H9 (cell line): ENCODE results near the gene ATF7. TPM values are rescaled to one million over a fixed set of nuclear protein-coding genes. Genes with fewer than 3 reads are reported as not detected.

Experiments
- DNase-seq: peaks from one replicate; pipeline ENCODE4 v3.0.0-alpha.2; 2017
- H2AFZ ChIP-seq: one replicate; pipeline ENCODE4 v1.6.1; 2013; ENCODE audit warnings: mild to moderate bottlenecking, low read length, control low read depth, moderate library complexity
- H2AK5ac ChIP-seq: 2 replicates; pipeline ENCODE4 v1.6.1; 2013; ENCODE audit warnings: low read length, control low read depth, mixed read lengths; ENCODE audit not compliant: insufficient read length
- H2BK120ac ChIP-seq: one replicate; pipeline ENCODE4 v1.6.1; 2013; ENCODE audit warnings: low read depth, mild to moderate bottlenecking, low read length, control low read depth, inconsistent platforms; ENCODE audit not compliant: poor library complexity, severe bottlenecking
- H2BK12ac ChIP-seq: 2 replicates; pipeline ENCODE4 v1.6.1; 2013; ENCODE audit warnings: low read length, control low read depth, mixed read lengths, low read depth; ENCODE audit not compliant: insufficient read length
- H2BK15ac ChIP-seq: 2 replicates; pipeline ENCODE4 v1.6.1; 2013; ENCODE audit warnings: low read depth, low read length, control low read depth
- H2BK20ac ChIP-seq: one replicate; pipeline ENCODE4 v1.6.1; 2013; ENCODE audit warnings: low read depth, mild to moderate bottlenecking, low read length, control low read depth, inconsistent platforms; ENCODE audit not compliant: poor library complexity, severe bottlenecking
- H2BK5ac ChIP-seq: 2 replicates; pipeline ENCODE4 v1.6.1; 2013; ENCODE audit warnings: low read length, control low read depth, mixed read lengths; ENCODE audit not compliant: insufficient read length
- H3K14ac ChIP-seq: 2 replicates; pipeline ENCODE4 v1.6.1; 2013; ENCODE audit warnings: low read length, control low read depth; ENCODE audit not compliant: insufficient read depth
- H3K18ac ChIP-seq: 2 replicates; pipeline ENCODE4 v1.6.1; 2013; ENCODE audit warnings: low read depth, mild to moderate bottlenecking, mixed read lengths, low read length, control low read depth; ENCODE audit not compliant: insufficient read length
- H3K23ac ChIP-seq: 2 replicates; pipeline ENCODE4 v1.6.1; 2013; ENCODE audit warnings: low read length, control low read depth, mixed read lengths, low read depth; ENCODE audit not compliant: insufficient read length
- H3K23me2 ChIP-seq: 2 replicates; pipeline ENCODE4 v1.6.1; 2013; ENCODE audit warnings: low read depth, mild to moderate bottlenecking, mixed read lengths, low read length, control low read depth; ENCODE audit not compliant: insufficient read length, poor library complexity, severe bottlenecking
- H3K27ac ChIP-seq: 2 replicates; pipeline ENCODE4 v1.5.1; 2013; ENCODE audit warnings: low read length, control low read depth, mixed read lengths, low read depth; ENCODE audit not compliant: insufficient read length
- H3K27me3 ChIP-seq: 2 replicates; pipeline ENCODE4 v1.6.1; 2013; ENCODE audit warnings: low read length, control low read depth, inconsistent platforms; ENCODE audit not compliant: insufficient read depth
- H3K4ac ChIP-seq: 2 replicates; pipeline ENCODE4 v1.6.1; 2013; ENCODE audit warnings: low read depth, mild to moderate bottlenecking, control low read depth, inconsistent platforms, low read length, moderate library complexity
- H3K4me1 ChIP-seq: 2 replicates; pipeline ENCODE4 v1.6.1; 2013; ENCODE audit warnings: low read length, control low read depth, inconsistent platforms; ENCODE audit not compliant: insufficient read depth
- H3K4me2 ChIP-seq: 2 replicates; pipeline ENCODE4 v1.6.1; 2013; ENCODE audit warnings: low read length, control low read depth, mixed read lengths; ENCODE audit not compliant: insufficient read length, insufficient read depth
- H3K56ac ChIP-seq: 2 replicates; pipeline ENCODE4 v1.6.1; 2013; ENCODE audit warnings: low read depth, mild to moderate bottlenecking, mixed read lengths, low read length, control low read depth; ENCODE audit not compliant: insufficient read length
- H3K79me1 ChIP-seq: 2 replicates; pipeline ENCODE4 v1.6.1; 2013; ENCODE audit warnings: low read depth, mild to moderate bottlenecking, moderate library complexity, low read length, control low read depth, inconsistent platforms; ENCODE audit not compliant: insufficient read depth, poor library complexity, severe bottlenecking
- H3K79me2 ChIP-seq: 2 replicates; pipeline ENCODE4 v1.6.1; 2013; ENCODE audit warnings: low read length, control low read depth, inconsistent platforms; ENCODE audit not compliant: insufficient read depth
- H3K9ac ChIP-seq: 2 replicates; pipeline ENCODE4 v1.6.1; 2013; ENCODE audit warnings: low read length, control low read depth, mixed read lengths; ENCODE audit not compliant: insufficient read length; ENCODE audit errors: extremely low read depth
- H3K9me3 ChIP-seq: one replicate; pipeline ENCODE4 v1.6.1; 2013; ENCODE audit warnings: low read depth, low read length, inconsistent platforms; ENCODE audit not compliant: control insufficient read depth
- H3T11ph ChIP-seq: one replicate; pipeline ENCODE4 v1.6.1; 2013; ENCODE audit warnings: mild to moderate bottlenecking, low read length, control low read depth, inconsistent platforms
- H4K20me1 ChIP-seq: one replicate; pipeline ENCODE4 v1.6.1; 2013; ENCODE audit not compliant: control insufficient read depth, insufficient read length, insufficient read depth
- H4K5ac ChIP-seq: 2 replicates; pipeline ENCODE4 v1.6.1; 2013; ENCODE audit warnings: low read depth, mild to moderate bottlenecking, mixed read lengths, low read length, control low read depth; ENCODE audit not compliant: insufficient read length
- H4K8ac ChIP-seq: replicated peaks from 2 replicates; pipeline ENCODE4 v1.6.1; 2013; ENCODE audit warnings: low read length, control low read depth, mixed read lengths, low read depth; ENCODE audit not compliant: insufficient read length
- H4K91ac ChIP-seq: 2 replicates; pipeline ENCODE4 v1.6.1; 2013; ENCODE audit warnings: low read depth, mild to moderate bottlenecking, moderate library complexity, mixed read lengths, low read length, control low read depth; ENCODE audit not compliant: insufficient read length
- H3K27ac Mint-ChIP-seq, 3 experiments: 2 replicates in 2 of 3; 3 replicates in 1 of 3; pipeline ENCODE4 v1.8.0; 2020 to 2021; ENCODE audit warnings: mixed read lengths in 3 of 3, mild to moderate bottlenecking in 1 of 3, moderate library complexity in 1 of 3
- H3K27me3 Mint-ChIP-seq: 2 replicates; pipeline ENCODE4 v1.8.0; 2021; ENCODE audit warnings: low read depth, mild to moderate bottlenecking, moderate library complexity, mixed read lengths
- H3K36me3 Mint-ChIP-seq, 3 experiments: 2 replicates in 2 of 3; 3 replicates in 1 of 3; pipeline ENCODE4 v1.8.0; 2020 to 2021; ENCODE audit warnings: low read depth in 3 of 3, mixed read lengths in 3 of 3; ENCODE audit not compliant: insufficient read depth in 1 of 3
- H3K4me1 Mint-ChIP-seq, 2 experiments: 2 replicates each; pipeline ENCODE4 v1.8.0; 2020; ENCODE audit warnings: mixed read lengths in 2 of 2
- H3K4me3 Mint-ChIP-seq, 2 experiments: 2 replicates in 1 of 2; 3 replicates in 1 of 2; pipeline ENCODE4 v1.8.0; 2020 to 2021; ENCODE audit warnings: mild to moderate bottlenecking in 2 of 2, mixed read lengths in 2 of 2, moderate library complexity in 1 of 2
- H3K9me3 Mint-ChIP-seq, 2 experiments: 2 replicates in 1 of 2; 3 replicates in 1 of 2; pipeline ENCODE4 v1.8.0; 2020; ENCODE audit warnings: mild to moderate bottlenecking in 2 of 2, mixed read lengths in 2 of 2, moderate library complexity in 1 of 2
- WGBS: extraction: QIAGEN DNeasy Blood & Tissue Kit; methylation state at CpG from one replicate; pipeline ENCODE4 v1.1.7; 2013; ENCODE audit warnings: missing lambda C conversion rate, low lambda C conversion rate, mixed read lengths; ENCODE audit not compliant: insufficient read length; ENCODE audit errors: extremely low coverage; 5-methylcytosine and 5-hydroxymethylcytosine counted together
- total RNA-seq: library from RNA; stranded (reverse); gene quantifications from 2 replicates; pipeline ENCODE4 v1.2.1, GENCODE V29; 2021
- TF ChIP-seq, protein P1 (sequence below): fragments of 200-600 bp; sonication (generic); conservative IDR thresholded peaks from 3 replicates; pipeline ENCODE4 v1.8.0; 2021; ENCODE audit warnings: antibody characterized with exemption, mild to moderate bottlenecking

Gene ATF7
- total RNA-seq, 1 experiment from 2014 or later: 17.7 TPM

GRCh38 chr12:53538209-53538689 lies 87.9 kb downstream of the ATF7 start:
- H2BK15ac ChIP-seq: no peak overlapping the region
- Mint-ChIP-seq H3K36me3 (peaks cover 3 to 32% (median 19%) of the 10 kb centered on the region in 3 experiments; a peak in 6 of 7 replicates), H3K4me1 (no peaks in the 10 kb centered on the region), H3K4me3 (no peak overlapping the region), H3K9me3 (no peaks in the 10 kb centered on the region), H3K27me3 (no peaks in the 10 kb centered on the region), H3K27ac (0 out of 7 replicates have a peak overlapping the region, but pooled peaks of 1 of the 3 experiments have one; percentile 5)
- H2BK12ac ChIP-seq: no peak overlapping the region
- H3K4me2 ChIP-seq: no peak overlapping the region
- no peak overlapping the region for H2BK20ac ChIP-seq
- H3K18ac ChIP-seq: no peak overlapping the region
- no peaks in the 10 kb centered on the region for H3K79me2 ChIP-seq
- H4K91ac ChIP-seq: no peak overlapping the region
- no peak overlapping the region for H3K4ac ChIP-seq
- H3K4me1 ChIP-seq: no peaks in the 10 kb centered on the region
- no peaks in the 10 kb centered on the region for H4K20me1 ChIP-seq
- H3K9ac ChIP-seq: no peak overlapping the region
- H2BK120ac ChIP-seq: no peak overlapping the region
- H3K23ac ChIP-seq: no peak overlapping the region
- no peak overlapping the region for H2BK5ac ChIP-seq
- H3K9me3 ChIP-seq: no peaks in the 10 kb centered on the region
- no peak for DNase-seq
- no peaks in the 10 kb centered on the region for H3K23me2 ChIP-seq
- no peak overlapping the region for H3K14ac ChIP-seq
- H3K27me3 ChIP-seq: no peaks in the 10 kb centered on the region
- WGBS: no CpG with 5 or more reads among the region's 1 CpG
- no peaks in the 10 kb centered on the region for H3K79me1 ChIP-seq
- no peak overlapping the region for H2AFZ ChIP-seq
- no peak overlapping the region for H4K8ac ChIP-seq
- TF ChIP-seq, protein P1, sequence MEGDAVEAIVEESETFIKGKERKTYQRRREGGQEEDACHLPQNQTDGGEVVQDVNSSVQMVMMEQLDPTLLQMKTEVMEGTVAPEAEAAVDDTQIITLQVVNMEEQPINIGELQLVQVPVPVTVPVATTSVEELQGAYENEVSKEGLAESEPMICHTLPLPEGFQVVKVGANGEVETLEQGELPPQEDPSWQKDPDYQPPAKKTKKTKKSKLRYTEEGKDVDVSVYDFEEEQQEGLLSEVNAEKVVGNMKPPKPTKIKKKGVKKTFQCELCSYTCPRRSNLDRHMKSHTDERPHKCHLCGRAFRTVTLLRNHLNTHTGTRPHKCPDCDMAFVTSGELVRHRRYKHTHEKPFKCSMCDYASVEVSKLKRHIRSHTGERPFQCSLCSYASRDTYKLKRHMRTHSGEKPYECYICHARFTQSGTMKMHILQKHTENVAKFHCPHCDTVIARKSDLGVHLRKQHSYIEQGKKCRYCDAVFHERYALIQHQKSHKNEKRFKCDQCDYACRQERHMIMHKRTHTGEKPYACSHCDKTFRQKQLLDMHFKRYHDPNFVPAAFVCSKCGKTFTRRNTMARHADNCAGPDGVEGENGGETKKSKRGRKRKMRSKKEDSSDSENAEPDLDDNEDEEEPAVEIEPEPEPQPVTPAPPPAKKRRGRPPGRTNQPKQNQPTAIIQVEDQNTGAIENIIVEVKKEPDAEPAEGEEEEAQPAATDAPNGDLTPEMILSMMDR: no peak
- no peak overlapping the region for H3K56ac ChIP-seq
- no peak overlapping the region for H3K27ac ChIP-seq
- H4K5ac ChIP-seq: no peak overlapping the region
- H2AK5ac ChIP-seq: no peak overlapping the region
- no peak overlapping the region for H3T11ph ChIP-seq
